Pancreas (tissue), 10 donors: ENCODE results near the gene FRMD4A. TPM values are rescaled to one million over a fixed set of nuclear protein-coding genes. Genes with fewer than 3 reads are reported as not detected.

ENCODE experiments used
- ATAC-seq, 4 donors: fragments of 200-7000 bp; cut with Tn5 transposase; one replicate each; pipeline versions ENCODE4 v1.8.0 to v1.9.1; 2020; ENCODE audit warnings: mild to moderate bottlenecking in 4 of 4, moderate library complexity in 4 of 4
- DNase-seq, 6 donors: peaks; one replicate each; pipeline ENCODE4 v3.0.0-alpha.2; 2020
- FAIRE-seq: peaks from 2 replicates; lab custom pipeline; 2012; peaks lifted over from hg19 to GRCh38; lab: Jason Lieb, UNC
- H3K27ac ChIP-seq, 4 donors: fragments of 200-600 bp; sonication (generic); 1 replicate in 3 of 4; 2 replicates in 1 of 4; pipeline versions ENCODE4 v1.5.0 to v1.8.0; 2020
- H3K27me3 ChIP-seq, 4 donors: fragments of 200-600 bp; one replicate each; pipeline ENCODE4 v1.8.0; 2021
- H3K36me3 ChIP-seq, 3 donors: fragments of 200-600 bp; sonication (generic) in 1 of 3; one replicate each; pipeline versions ENCODE4 v1.5.0 to v1.8.0; 2020 to 2021
- H3K4me1 ChIP-seq, 3 donors: fragments of 200-600 bp; one replicate each; pipeline ENCODE4 v1.8.0; 2021
- H3K4me3 ChIP-seq, 4 donors: fragments of 200-600 bp; sonication (generic) in 2 of 4; one replicate each; pipeline versions ENCODE4 v1.5.0 to v1.8.0; 2020 to 2021
- H3K9me3 ChIP-seq, 4 donors: fragments of 200-600 bp; one replicate each; pipeline ENCODE4 v1.8.0; 2021
- WGBS, 2 donors: extraction: QIAGEN DNeasy Blood & Tissue Kit; methylation state at CpG; one replicate each; pipeline ENCODE4 v1.1.7; 2013; 5-methylcytosine and 5-hydroxymethylcytosine counted together
- intact Hi-C, 3 donors: fragments of 100-400 bp; cut with DNase I; formaldehyde crosslinking; loops; one replicate each; pipeline versions ENCODE4 v1.11.1 to v1.14.2; 2022
- polyA plus RNA-seq, 2 donors: library from polyadenylated mRNA; stranded (reverse); fragments of 200-250 nt; gene quantifications; one replicate each; pipeline ENCODE4 v1.2.3, GENCODE V29; 2013
- total RNA-seq, 6 donors: library from RNA; stranded (reverse); fragmentation: NEBNext Ultra II Directional in 4 of 6; extraction: Animal tissue kit (Norgen Biotek cat#: 25700) in 4 of 6; gene quantifications; one replicate each; pipeline versions ENCODE4 v1.2.1 to v1.2.4, GENCODE V29; 2021 to 2023
- TF ChIP-seq, protein P1 (sequence below), 4 donors: fragments of 200-600 bp; sonication (generic) in 3 of 4; IDR thresholded peaks; one replicate each; pipeline versions ENCODE4 v1.5.0 to v1.8.0; 2021; ENCODE audit warnings: antibody characterized with exemption in 4 of 4
- donor health status: healthy with polysubstance abuse.
- donor health status: DM: no; HTN: no; CAD: no; lungs with moderate emphysema.
- donor health status: DM: no; HTN: no; CAD: no.
- donor health status: control.
- donor health status: control.
- donor health status: Bipolar disorder and iron deficiency.
- donor health status: DM: yes; HTN: yes; CAD: no.
- donor health status: DM: no; HTN: no; CAD: no.
- donor health status: DM: no; HTN: no; CAD: no.
- donor health status: DM: yes; HTN: yes; CAD: no.

FRMD4A gene
- total and polyA plus RNA-seq, 8 donors = 13.5 to 27.5 (median 18.7) TPM

DNA sequence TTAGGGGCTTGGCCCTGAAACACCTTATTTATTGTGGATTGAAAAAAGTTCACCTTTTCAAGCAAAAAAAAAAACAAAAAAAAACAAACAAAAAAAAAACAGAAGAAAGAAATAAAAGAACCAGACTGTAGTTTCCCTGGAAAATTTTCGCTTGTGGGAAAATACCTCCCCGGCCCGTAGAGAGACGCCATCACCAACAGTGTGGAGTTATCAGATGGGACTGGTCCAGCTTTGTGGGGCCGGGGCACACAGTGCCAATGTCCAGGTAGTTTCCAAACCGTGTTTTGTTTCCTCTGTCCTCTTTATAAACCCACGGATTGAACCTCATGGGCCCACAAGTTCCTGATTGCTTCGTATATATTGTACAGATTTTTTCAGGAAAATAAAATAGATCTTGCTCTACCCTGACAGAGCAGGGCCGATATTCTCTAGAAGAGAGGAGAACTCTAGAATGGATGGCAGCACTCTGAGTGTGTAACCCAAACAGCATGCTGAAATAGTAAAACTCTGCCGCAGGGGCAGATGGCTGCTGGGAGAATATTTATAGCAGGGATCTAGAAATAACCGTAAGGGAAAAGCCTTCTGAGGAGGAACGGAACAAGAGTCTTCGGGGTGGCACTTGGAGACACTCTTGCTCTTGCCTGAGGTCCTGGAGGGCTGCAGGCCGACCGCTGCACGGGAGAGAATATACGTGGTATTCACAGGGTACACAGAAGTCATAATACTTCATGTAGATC is 241.0 kb downstream of the FRMD4A start:
- peaks cover 0 to 4% (median 0%) of the 10 kb centered on the region in 3 donors for H3K4me1 ChIP-seq
- 53% methylated on average over 17 of the region's 17 CpGs for WGBS, 2 donors
- no peaks in the 10 kb centered on the region for H3K36me3 ChIP-seq
- ATAC-seq (peak; percentile 57 to 83 (median 74)), DNase-seq (peak in 2 of 6 donors; percentile 13 to 37), FAIRE-seq (no peak)
- H3K27ac ChIP-seq = peak overlapping the region in 2 of 4 donors; percentile 52 to 71
- TF ChIP-seq, protein P1, sequence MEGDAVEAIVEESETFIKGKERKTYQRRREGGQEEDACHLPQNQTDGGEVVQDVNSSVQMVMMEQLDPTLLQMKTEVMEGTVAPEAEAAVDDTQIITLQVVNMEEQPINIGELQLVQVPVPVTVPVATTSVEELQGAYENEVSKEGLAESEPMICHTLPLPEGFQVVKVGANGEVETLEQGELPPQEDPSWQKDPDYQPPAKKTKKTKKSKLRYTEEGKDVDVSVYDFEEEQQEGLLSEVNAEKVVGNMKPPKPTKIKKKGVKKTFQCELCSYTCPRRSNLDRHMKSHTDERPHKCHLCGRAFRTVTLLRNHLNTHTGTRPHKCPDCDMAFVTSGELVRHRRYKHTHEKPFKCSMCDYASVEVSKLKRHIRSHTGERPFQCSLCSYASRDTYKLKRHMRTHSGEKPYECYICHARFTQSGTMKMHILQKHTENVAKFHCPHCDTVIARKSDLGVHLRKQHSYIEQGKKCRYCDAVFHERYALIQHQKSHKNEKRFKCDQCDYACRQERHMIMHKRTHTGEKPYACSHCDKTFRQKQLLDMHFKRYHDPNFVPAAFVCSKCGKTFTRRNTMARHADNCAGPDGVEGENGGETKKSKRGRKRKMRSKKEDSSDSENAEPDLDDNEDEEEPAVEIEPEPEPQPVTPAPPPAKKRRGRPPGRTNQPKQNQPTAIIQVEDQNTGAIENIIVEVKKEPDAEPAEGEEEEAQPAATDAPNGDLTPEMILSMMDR (IDR thresholded peaks at IDR 0.05) = no peak
- no peaks in the 10 kb centered on the region for H3K27me3 ChIP-seq
- intact Hi-C loops = loop anchor here in 1 of 3 donors (5.0 kb wide), 1 partner anchor 297 kb away; no protein-coding TSS in a partner anchor
- no peaks in the 10 kb centered on the region for H3K9me3 ChIP-seq
- peak overlapping the region in 1 of 4 donors; percentile 17 for H3K4me3 ChIP-seq

DNA sequence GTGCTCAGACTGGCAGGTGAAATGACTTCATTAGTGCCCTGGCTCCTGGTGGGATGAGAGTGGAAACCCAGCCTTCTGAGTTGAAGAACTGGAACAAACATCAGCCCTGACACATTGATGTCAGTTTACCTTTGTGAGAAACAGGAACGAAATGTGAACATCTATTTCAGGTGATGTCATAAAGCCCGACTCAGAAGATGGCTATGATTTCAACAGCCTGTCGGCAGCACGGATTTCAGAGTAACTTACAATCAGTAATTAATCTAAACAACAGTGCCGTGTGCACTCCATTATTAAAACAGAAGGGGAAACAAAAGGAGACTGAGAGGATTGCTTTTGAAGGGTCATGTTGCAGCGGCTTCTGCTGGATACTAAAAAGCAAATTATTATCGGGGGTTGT is 243.2 kb downstream of the FRMD4A start:
- Histone ChIP-seq H3K27ac (no peak overlapping the region), H3K4me3 (no peak overlapping the region), H3K27me3 (no peaks in the 10 kb centered on the region), H3K36me3 (no peaks in the 10 kb centered on the region), H3K9me3 (no peaks in the 10 kb centered on the region), H3K4me1 (peaks cover 0 to 4% (median 0%) of the 10 kb centered on the region in 3 donors)
- ATAC-seq (no peak), DNase-seq (no peak), FAIRE-seq (no peak)
- intact Hi-C loops = no loop called here
- TF ChIP-seq, protein P1 (IDR thresholded peaks at IDR 0.05) = no peak
- 66 to 84% methylated on average over 7 of the region's 7 CpGs for WGBS, 2 donors

DNA sequence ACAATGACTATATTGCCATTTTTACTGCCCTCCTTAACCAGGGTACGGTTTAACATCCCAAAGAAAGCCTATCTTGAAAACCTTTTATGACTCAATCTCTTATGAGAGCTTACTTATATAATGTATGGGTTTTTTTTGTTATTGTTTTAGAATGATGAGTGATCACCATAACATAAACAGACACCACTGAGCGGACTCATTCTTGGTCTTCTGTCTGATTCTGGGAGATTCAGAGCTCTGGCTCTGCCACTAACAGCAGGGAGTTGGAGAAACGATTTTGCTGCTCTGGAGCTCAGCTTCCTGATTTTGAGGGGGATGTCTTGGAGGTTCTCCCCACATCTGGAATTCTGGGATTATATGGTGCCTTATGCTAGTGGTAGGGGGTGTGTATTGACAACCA is 244.1 kb downstream of the FRMD4A start:
- no peak for DNase-seq
- no peak for FAIRE-seq
- no peak overlapping the region for H3K27ac ChIP-seq
- no peak for ATAC-seq
- no peak overlapping the region for H3K4me3 ChIP-seq
- no peaks in the 10 kb centered on the region for H3K9me3 ChIP-seq
- TF ChIP-seq, protein P1 (IDR thresholded peaks at IDR 0.05) = no peak
- H3K36me3 ChIP-seq = no peaks in the 10 kb centered on the region
- intact Hi-C loops = no loop called here
- H3K27me3 ChIP-seq = no peaks in the 10 kb centered on the region
- 82 to 84% methylated on average over 3 of the region's 3 CpGs for WGBS, 2 donors
- H3K4me1 ChIP-seq = peaks cover 0 to 4% (median 0%) of the 10 kb centered on the region in 3 donors

DNA sequence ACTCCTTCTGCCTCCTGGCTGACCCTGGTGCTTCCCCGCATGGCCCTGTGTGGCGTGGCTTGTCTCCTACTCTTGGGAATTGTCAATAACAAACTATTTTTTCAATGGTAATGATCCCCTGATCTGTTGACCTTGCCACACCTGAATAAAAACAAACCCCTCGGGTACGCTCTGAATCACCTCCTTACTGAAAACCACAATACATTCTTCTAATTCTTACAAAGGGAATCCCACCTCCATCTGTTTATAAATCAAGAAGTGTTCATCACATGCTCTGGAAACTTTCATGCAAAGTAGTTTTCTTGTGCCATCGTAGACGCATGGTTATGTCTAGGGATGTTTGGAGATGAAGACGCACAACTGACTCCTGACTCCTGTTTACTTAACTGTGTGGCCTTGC is 245.8 kb downstream of the FRMD4A start:
- ATAC-seq = no peak
- Histone ChIP-seq H3K27me3 (no peaks in the 10 kb centered on the region), H3K27ac (no peak overlapping the region), H3K4me1 (peaks cover 0 to 4% (median 0%) of the 10 kb centered on the region in 3 donors), H3K36me3 (no peaks in the 10 kb centered on the region), H3K9me3 (no peaks in the 10 kb centered on the region), H3K4me3 (no peak overlapping the region)
- TF ChIP-seq, protein P1 (IDR thresholded peaks at IDR 0.05) = no peak
- FAIRE-seq = no peak
- 91 to 93% methylated on average over 7 of the region's 7 CpGs for WGBS, 2 donors
- DNase-seq = no peak
- intact Hi-C loops = no loop called here

DNA sequence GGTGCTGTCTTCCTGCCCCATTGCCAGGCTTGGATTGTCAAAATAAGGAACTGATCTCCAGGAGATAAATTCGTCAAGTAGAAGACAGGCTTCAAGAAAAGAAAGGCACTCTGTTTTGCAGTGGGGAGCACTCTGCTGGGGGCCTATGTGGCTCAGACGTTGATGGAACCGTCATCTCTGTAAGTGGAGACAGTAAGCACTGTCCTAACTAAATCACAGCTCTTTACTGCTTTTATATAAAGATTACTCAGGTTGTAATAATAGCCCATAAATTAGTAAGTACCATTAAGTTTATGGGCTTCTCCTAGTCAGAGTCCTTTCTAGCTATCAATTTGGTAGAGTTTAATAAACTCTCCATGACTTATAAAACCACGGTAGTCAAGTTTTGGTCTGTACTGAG is 249.9 kb downstream of the FRMD4A start:
- FAIRE-seq = no peak
- H3K9me3 ChIP-seq = no peaks in the 10 kb centered on the region
- no peaks in the 10 kb centered on the region for H3K4me1 ChIP-seq
- H3K27me3 ChIP-seq = no peaks in the 10 kb centered on the region
- no peak for DNase-seq
- H3K4me3 ChIP-seq = no peak overlapping the region
- WGBS, 2 donors = 86 to 87% methylated on average over 4 of the region's 4 CpGs
- TF ChIP-seq, protein P1 (IDR thresholded peaks at IDR 0.05) = no peak
- intact Hi-C loops = no loop called here
- no peaks in the 10 kb centered on the region for H3K36me3 ChIP-seq
- no peak overlapping the region for H3K27ac ChIP-seq
- no peak for ATAC-seq
